ENCODE measurements around the gene CTLA4. TPM values are rescaled to one million over a fixed set of nuclear protein-coding genes. Genes with fewer than 3 reads are reported as not detected.

Gene CTLA4
- total RNA-seq, 1 donor from 2014 or later = 0.13 TPM

DNA sequence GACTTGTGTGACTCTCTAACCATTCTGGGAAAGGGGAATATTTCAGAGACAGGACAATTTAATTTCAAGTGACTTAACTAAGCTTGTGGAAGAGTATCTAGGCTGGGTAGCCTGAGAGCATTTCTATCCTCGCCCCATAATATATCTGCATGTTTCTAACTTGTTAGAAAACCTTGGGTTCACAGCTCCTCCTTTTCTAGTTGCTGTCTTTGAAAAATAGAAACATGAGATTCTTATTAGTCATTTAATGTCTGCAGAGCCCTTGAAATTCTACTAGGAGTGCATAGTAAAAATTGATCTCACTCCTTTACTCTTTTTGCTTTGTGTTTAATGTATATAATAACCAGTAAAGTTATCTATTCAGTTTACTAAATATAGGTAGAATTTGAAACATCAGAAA, 22.4 kb downstream of the CTLA4 start:
- ATAC-seq = no peak
- no peak for DNase-seq (ENCODE audit: low spot score)

DNA sequence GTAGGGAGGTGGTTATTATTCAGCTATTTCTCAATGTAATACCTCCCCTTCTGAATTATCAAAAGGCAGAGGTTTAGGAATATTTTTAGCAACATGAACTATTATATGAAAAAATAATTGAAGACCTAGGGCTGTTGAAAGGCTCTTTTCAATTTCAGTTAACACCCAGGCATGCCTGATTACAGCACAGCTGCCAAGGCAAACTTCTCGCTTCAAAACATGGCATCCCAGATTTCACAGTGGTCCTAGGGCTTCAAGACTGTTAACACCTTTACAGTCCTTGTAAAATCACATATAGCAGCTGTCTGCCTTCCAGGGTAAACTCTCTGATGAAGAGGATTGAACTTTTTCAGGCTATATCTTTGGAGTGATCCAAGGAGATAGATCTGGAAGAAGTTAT, 23.2 kb downstream of the CTLA4 start:
- ATAC-seq = no peak
- no peak for DNase-seq (ENCODE audit: low spot score)

GRCh38 chr2:203891474-203891873, 23.9 kb downstream of the CTLA4 start:
- no peak for DNase-seq (ENCODE audit: low spot score)
- ATAC-seq = peak; percentile 32

DNA sequence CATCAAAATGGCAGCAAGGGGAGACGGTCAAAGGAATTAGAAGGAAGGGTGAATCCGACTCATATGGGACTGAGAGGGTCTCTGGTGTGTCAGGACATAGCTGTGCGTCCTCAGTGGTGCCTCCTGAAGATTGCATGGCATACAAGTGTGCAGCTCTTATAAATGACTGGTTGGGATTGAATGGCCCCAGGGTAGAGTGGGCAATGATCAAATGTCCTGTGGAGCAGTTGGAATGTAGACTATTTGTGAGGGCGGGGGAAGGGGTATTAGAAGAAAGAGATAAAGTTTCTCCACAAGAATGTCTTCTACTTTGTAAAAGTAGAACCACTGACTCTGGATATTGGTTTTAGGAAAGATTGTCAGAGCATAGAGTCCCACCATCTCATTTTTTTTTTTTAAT, 24.6 kb downstream of the CTLA4 start:
- ATAC-seq (no peak), DNase-seq (ENCODE audit: low spot score) (no peak)

DNA sequence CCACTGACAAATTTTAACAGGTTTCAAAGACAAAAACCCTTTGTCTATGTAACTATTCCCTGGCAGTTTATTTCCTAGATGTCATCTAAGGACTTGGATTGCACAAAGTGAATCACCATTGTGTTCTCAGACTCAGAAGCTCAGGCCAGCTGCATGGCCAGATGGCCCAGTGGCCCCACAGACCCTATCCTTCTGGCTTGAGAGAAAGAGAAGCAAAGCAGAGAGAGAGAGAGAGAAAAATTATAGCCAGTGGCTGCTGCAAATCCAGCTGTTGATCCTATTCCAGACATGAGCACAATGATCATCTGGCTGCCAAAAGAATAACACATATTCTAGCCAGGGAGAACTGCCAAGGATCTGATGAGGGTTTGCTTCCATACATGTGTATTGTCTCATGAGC, 25.8 kb downstream of the CTLA4 start:
- no peak for ATAC-seq
- no peak for DNase-seq (ENCODE audit: low spot score)

DNA sequence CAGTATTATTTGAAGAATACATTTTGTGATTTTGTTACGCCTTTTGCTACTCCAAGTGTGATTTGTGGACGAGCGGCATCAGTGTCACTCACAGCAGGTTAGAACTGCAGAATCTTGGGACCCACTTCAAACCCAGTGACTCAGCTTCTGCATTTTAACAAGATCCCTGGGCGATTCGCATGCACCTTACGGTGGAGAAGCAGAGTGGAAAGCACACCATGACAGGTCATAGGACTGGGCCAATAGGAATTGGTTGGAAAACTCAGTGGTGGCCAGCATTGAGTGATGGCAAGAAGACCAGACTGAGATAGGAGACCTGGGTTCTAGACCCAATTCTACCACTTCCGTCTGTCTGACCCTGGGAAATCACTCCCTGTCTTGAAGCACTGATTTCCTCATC, 26.3 kb downstream of the CTLA4 start:
- no peak for ATAC-seq

GRCh38 chr2:203894262-203894661, 26.7 kb downstream of the CTLA4 start:
- DNase-seq (ENCODE audit: low spot score) (no peak), ATAC-seq (no peak)

More for the DNA sequence above, 26.3 kb downstream of the CTLA4 start:
- DNase-seq (ENCODE audit: low spot score) = no peak

GRCh38 chr2:203897544-203897943, 30.0 kb downstream of the CTLA4 start:
- no peak for ATAC-seq
- no peak for DNase-seq (ENCODE audit: low spot score)

- ATAC-seq (no peak), DNase-seq (ENCODE audit: low spot score) (no peak)
Measured at GRCh38 chr2:203898657-203899056, 31.1 kb downstream of the CTLA4 start.

GRCh38 chr2:203900253-203900652, 32.7 kb downstream of the CTLA4 start:
- ATAC-seq = no peak
- DNase-seq (ENCODE audit: low spot score) = no peak

GRCh38 chr2:203904022-203904421, 36.5 kb downstream of the CTLA4 start:
- DNase-seq (ENCODE audit: low spot score) = no peak
- ATAC-seq = no peak

GRCh38 chr2:203905656-203906055, 38.1 kb downstream of the CTLA4 start:
- DNase-seq (ENCODE audit: low spot score) (no peak), ATAC-seq (no peak)

- peak; percentile 66 for ATAC-seq
- no peak for DNase-seq (ENCODE audit: low spot score)
Measured at GRCh38 chr2:203908066-203908796, 40.7 kb downstream of the CTLA4 start.

DNA sequence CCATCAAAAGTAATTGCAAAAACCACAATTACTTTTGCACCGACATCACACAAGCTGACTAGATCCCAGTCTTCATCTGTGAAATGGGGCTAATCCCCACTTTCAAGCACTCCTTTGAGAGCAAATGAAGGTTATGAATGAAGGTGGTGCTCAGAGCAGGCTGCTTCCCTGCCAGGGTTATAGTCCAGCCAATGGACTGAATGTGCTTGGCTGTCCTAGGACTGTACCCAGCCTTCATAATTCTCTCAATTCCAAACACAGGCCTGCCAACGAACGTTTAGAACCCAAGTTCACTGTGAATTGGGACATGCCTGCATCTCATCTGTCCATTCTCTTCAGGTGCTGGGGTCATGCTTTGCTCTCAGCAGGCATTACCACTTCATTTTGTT, 41.2 kb downstream of the CTLA4 start:
- no peak for DNase-seq (ENCODE audit: low spot score)
- ATAC-seq = peak; percentile 68

- DNase-seq (ENCODE audit: low spot score) (no peak), ATAC-seq (peak; percentile 74)
Measured at GRCh38 chr2:203909261-203909967, 41.8 kb downstream of the CTLA4 start.

GRCh38 chr2:203909974-203910373, 42.4 kb downstream of the CTLA4 start:
- DNase-seq (ENCODE audit: low spot score) (no peak), ATAC-seq (no peak)

DNA sequence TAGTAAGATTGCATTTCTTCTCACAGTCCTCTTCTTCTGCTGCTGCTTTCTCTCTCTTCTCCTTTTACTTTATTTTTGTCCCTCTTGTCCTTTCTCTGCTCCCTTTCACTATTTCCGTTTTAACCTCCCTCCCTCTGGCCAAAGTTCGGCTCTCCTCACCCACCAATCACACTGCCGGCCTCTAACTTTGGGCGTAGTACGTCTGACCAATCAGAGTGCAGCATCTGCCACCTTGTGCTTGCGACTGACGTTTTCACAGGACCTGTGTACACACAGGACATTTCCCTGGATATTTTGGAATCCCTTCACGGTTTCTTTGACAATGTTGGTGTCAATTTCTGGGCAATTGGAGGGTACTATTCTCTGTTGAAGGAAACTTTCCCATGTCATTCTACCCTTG, 46.4 kb downstream of the CTLA4 start:
- DNase-seq (ENCODE audit: low spot score) (no peak), ATAC-seq (peak; percentile 29)

DNA sequence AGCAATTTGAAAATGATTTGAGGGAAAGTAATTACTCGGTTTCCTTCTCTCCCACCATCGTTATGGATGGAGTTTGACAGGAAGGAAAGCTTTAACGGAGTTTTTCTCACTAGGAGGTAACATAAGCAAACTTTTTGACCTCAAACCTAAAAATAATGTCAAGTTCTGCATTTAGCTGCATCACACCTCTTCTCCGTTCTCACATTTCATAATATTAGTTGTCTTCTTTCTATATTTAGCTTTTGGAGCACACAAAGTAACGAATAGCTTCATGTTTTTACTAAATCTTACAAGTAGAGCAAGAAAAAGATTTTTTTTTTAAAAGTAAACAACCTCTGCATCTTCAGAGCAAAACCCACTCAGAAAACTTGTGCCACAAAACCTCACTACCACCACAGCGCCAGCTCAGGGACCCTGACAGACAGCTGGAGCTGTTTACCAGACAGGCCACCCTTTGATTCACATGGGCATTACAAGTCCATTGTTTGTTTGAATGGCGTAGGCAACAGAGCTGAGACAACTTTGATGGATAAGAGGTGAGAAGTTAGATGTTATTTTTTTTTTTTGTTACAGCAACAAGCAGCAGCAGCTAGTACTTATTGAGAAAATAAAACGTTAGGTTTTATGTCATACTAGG, 47.1 kb downstream of the CTLA4 start:
- ATAC-seq (no peak), DNase-seq (ENCODE audit: low spot score) (no peak)

GRCh38 chr2:203915256-203915655, 47.7 kb downstream of the CTLA4 start:
- no peak for ATAC-seq
- no peak for DNase-seq (ENCODE audit: low spot score)

GRCh38 chr2:203916756-203917155, 49.2 kb downstream of the CTLA4 start:
- ATAC-seq = no peak

GRCh38 chr2:203918264-203918663, 50.7 kb downstream of the CTLA4 start:
- ATAC-seq = no peak
- no peak for DNase-seq (ENCODE audit: low spot score)

More at GRCh38 chr2:203916756-203917155, 49.2 kb downstream of the CTLA4 start:
- DNase-seq (ENCODE audit: low spot score) = no peak

DNA sequence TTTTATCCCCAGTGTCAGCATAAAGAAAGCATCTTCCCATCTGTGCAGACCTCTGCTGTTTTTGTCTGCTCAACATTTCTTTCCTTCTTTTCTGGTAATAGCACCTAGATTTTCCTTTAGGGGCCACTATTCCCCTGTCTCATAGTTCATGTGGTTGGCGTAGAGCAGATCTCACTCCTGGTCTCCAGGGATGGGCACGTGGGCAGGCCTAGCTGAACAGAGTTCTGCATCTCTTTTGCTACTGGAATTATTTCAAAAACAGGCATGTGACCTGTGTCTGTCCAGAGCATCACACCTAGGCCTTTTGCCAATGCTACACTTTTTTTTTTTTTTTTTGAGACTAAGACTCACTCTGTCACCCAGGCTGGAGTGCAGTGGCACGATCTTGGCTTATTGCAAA, 51.3 kb downstream of the CTLA4 start:
- ATAC-seq = no peak

More for the DNA sequence above, 51.3 kb downstream of the CTLA4 start:
- no peak for DNase-seq (ENCODE audit: low spot score)
